ENCODE data around the gene DSN1. TPM values are rescaled to one million over a fixed set of nuclear protein-coding genes. Genes with fewer than 3 reads are reported as not detected.

DSN1 gene
- polyA plus RNA-seq, 1 donor (not counting 4 experiments of a cell fraction or from before 2014, with no cell fraction given): 12.7 TPM

DNA sequence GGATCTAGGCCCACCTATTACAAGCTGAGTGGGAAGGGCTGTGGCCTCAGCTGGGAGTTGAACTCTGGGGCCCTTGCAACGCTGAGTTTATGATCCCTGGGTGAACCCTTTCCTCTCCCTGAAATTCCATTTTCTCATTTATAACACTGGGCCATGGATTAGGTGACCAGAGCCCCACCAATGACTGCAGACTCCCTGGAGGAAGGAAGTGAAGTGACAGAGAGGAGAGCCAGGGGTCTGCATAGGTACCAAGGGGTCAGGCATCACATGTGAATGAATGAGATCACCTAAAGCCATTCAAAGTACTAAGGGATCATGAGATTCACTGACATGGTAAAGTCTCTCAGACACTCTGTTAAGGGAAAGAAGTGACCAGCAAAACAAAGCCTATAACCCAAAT, 46.5 kb upstream of the DSN1 start:
- H3K9ac ChIP-seq (ENCODE audit: control insufficient read depth, extremely low read depth, insufficient read depth, low read length): no peak overlapping the region
- peaks cover 21 to 38% of the 10 kb centered on the region in 2 experiments for H3K36me3 ChIP-seq (ENCODE audit: control insufficient read depth in 2 of 2, extremely low read depth in 1 of 2, insufficient read depth in 2 of 2, low read length in 2 of 2)
- no peak overlapping the region for H2AFZ ChIP-seq (ENCODE audit: control insufficient read depth, low read length)
- H3K4me1 ChIP-seq (ENCODE audit: control insufficient read depth, extremely low read depth, insufficient read depth, low read length): peaks cover 19% of the 10 kb centered on the region
- no peaks in the 10 kb centered on the region for H3K27me3 ChIP-seq (ENCODE audit: control insufficient read depth, extremely low read depth, insufficient read depth, low read length)
- H3K27ac ChIP-seq (ENCODE audit: control insufficient read depth, insufficient read depth, low read length): no peak overlapping the region
- H3K9me1 ChIP-seq (ENCODE audit: control insufficient read depth, extremely low read depth, insufficient read depth, low read length): no peaks in the 10 kb centered on the region
- TF ChIP-seq EZH2 (IDR thresholded peaks at IDR 0.05; ENCODE audit: low read length): no peak
- no peaks in the 10 kb centered on the region for H3K9me3 ChIP-seq (ENCODE audit: control insufficient read depth, low read depth, low read length)
- H3K4me3 ChIP-seq (ENCODE audit: control insufficient read depth in 2 of 3, extremely low read depth in 1 of 3, insufficient read depth in 2 of 3, low read depth in 1 of 3, low read length in 3 of 3): no peak overlapping the region
- FAIRE-seq (no peak), DNase-seq (ENCODE audit: low read depth, low spot score) (no peak)
- H3K4me2 ChIP-seq (ENCODE audit: control insufficient read depth, extremely low read depth, insufficient read depth, low read depth, low read length): no peak overlapping the region
- peaks cover 3% of the 10 kb centered on the region for H3K79me2 ChIP-seq (ENCODE audit: control insufficient read depth, insufficient read depth, low read length)
- no peaks in the 10 kb centered on the region for H4K20me1 ChIP-seq (ENCODE audit: control insufficient read depth, extremely low read depth, insufficient read depth, low read length)
- dilution Hi-C loops (cut with MboI; ENCODE audit: extremely low pct_ligation_motif_present, low sequenced_read_pairs): no loop called here

DNA sequence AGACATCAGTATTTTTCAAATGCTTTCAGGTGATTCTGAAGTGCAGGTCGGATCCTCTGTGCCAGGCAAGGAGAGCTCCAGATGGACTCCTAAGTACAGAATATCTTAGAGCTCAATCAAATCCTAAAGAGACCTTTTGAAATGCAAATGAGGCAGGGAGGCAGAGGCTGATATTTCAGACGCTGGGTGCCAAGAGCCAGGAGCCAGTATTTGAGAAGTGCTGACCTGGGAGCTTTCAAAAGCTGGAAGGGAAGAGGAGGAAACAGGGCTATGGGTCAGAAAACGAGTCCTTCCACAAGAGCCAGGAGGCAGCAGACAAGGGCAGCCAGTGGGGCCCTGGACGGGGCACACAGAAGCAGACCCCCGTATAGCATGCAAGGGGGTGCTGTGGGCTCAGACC, 46.1 kb upstream of the DSN1 start:
- Histone ChIP-seq H3K4me2 (ENCODE audit: control insufficient read depth, extremely low read depth, insufficient read depth, low read depth, low read length) (no peak overlapping the region), H3K36me3 (ENCODE audit: control insufficient read depth in 2 of 2, extremely low read depth in 1 of 2, insufficient read depth in 2 of 2, low read length in 2 of 2) (peaks cover 23 to 37% of the 10 kb centered on the region in 2 experiments), H4K20me1 (ENCODE audit: control insufficient read depth, extremely low read depth, insufficient read depth, low read length) (no peaks in the 10 kb centered on the region), H3K9me1 (ENCODE audit: control insufficient read depth, extremely low read depth, insufficient read depth, low read length) (no peaks in the 10 kb centered on the region), H3K27me3 (ENCODE audit: control insufficient read depth, extremely low read depth, insufficient read depth, low read length) (no peaks in the 10 kb centered on the region), H3K79me2 (ENCODE audit: control insufficient read depth, insufficient read depth, low read length) (peaks cover 3% of the 10 kb centered on the region), H3K27ac (ENCODE audit: control insufficient read depth, insufficient read depth, low read length) (no peak overlapping the region), H2AFZ (ENCODE audit: control insufficient read depth, low read length) (no peak overlapping the region), H3K9ac (ENCODE audit: control insufficient read depth, extremely low read depth, insufficient read depth, low read length) (no peak overlapping the region), H3K9me3 (ENCODE audit: control insufficient read depth, low read depth, low read length) (no peaks in the 10 kb centered on the region), H3K4me1 (ENCODE audit: control insufficient read depth, extremely low read depth, insufficient read depth, low read length) (peaks cover 18% of the 10 kb centered on the region), H3K4me3 (ENCODE audit: control insufficient read depth in 2 of 3, extremely low read depth in 1 of 3, insufficient read depth in 2 of 3, low read depth in 1 of 3, low read length in 3 of 3) (no peak overlapping the region)
- TF ChIP-seq CTCF (optimal IDR thresholded peaks at IDR 0.05 in 1 of 3, IDR thresholded peaks at IDR 0.05 in 1 of 3, conservative IDR thresholded peaks at IDR 0.05 in 1 of 3; ENCODE audit: extremely low read depth in 1 of 3, insufficient read depth in 2 of 3, low read length in 3 of 3): no peak
- TF ChIP-seq EZH2 (IDR thresholded peaks at IDR 0.05; ENCODE audit: low read length): no peak
- dilution Hi-C loops (cut with MboI; ENCODE audit: extremely low pct_ligation_motif_present, low sequenced_read_pairs): no loop called here
- no peak for DNase-seq (ENCODE audit: low read depth, low spot score)
- FAIRE-seq: no peak

DNA sequence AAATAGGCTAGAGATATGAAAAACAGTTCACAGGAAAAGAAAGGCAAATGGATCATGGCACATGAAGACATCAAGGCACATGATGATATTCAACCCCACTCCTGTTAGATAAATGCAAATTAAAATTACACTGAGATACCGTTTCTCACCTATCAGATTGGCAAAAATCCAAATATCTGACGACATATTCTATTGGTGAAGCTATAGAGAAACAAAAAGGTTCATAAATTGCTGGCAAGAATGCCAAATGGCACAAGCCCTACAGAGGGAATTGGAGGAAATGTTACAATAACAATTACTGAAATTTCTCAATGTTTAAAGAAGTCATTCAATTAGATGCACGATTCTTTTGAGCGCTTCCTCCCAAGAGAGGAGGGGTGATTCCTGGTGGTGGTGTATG, 45.3 kb upstream of the DSN1 start:
- H3K27me3 ChIP-seq (ENCODE audit: control insufficient read depth, extremely low read depth, insufficient read depth, low read length): no peaks in the 10 kb centered on the region

More for the DNA sequence above, 45.3 kb upstream of the DSN1 start:
- dilution Hi-C loops (cut with MboI; ENCODE audit: extremely low pct_ligation_motif_present, low sequenced_read_pairs): no loop called here
- H3K4me3 ChIP-seq (ENCODE audit: control insufficient read depth in 2 of 3, extremely low read depth in 1 of 3, insufficient read depth in 2 of 3, low read depth in 1 of 3, low read length in 3 of 3): no peak overlapping the region
- H3K9me3 ChIP-seq (ENCODE audit: control insufficient read depth, low read depth, low read length): no peaks in the 10 kb centered on the region
- peaks cover 31 to 40% of the 10 kb centered on the region in 2 experiments for H3K36me3 ChIP-seq (ENCODE audit: control insufficient read depth in 2 of 2, extremely low read depth in 1 of 2, insufficient read depth in 2 of 2, low read length in 2 of 2)
- no peak overlapping the region for H3K4me2 ChIP-seq (ENCODE audit: control insufficient read depth, extremely low read depth, insufficient read depth, low read depth, low read length)
- H3K9me1 ChIP-seq (ENCODE audit: control insufficient read depth, extremely low read depth, insufficient read depth, low read length): no peaks in the 10 kb centered on the region
- no peak overlapping the region for H3K9ac ChIP-seq (ENCODE audit: control insufficient read depth, extremely low read depth, insufficient read depth, low read length)
- H3K27ac ChIP-seq (ENCODE audit: control insufficient read depth, insufficient read depth, low read length): no peak overlapping the region
- H4K20me1 ChIP-seq (ENCODE audit: control insufficient read depth, extremely low read depth, insufficient read depth, low read length): no peaks in the 10 kb centered on the region
- no peak for FAIRE-seq
- peaks cover 17% of the 10 kb centered on the region for H3K4me1 ChIP-seq (ENCODE audit: control insufficient read depth, extremely low read depth, insufficient read depth, low read length)
- H2AFZ ChIP-seq (ENCODE audit: control insufficient read depth, low read length): no peak overlapping the region
- H3K79me2 ChIP-seq (ENCODE audit: control insufficient read depth, insufficient read depth, low read length): peaks cover 5% of the 10 kb centered on the region
- TF ChIP-seq CTCF (optimal IDR thresholded peaks at IDR 0.05 in 1 of 3, IDR thresholded peaks at IDR 0.05 in 1 of 3, conservative IDR thresholded peaks at IDR 0.05 in 1 of 3; ENCODE audit: extremely low read depth in 1 of 3, insufficient read depth in 2 of 3, low read length in 3 of 3) (no peak), EZH2 (IDR thresholded peaks at IDR 0.05; ENCODE audit: low read length) (no peak)
- DNase-seq (ENCODE audit: low read depth, low spot score): no peak
